GM12872 (cell line): ENCODE data around the gene RAPGEF1.

ENCODE experiments used
- TF ChIP-seq, protein P1 (sequence below): IDR thresholded peaks from 3 replicates; pipeline ENCODE4 v1.5.1; 2011; ENCODE audit warnings: low read depth, mild to moderate bottlenecking, low read length, moderate library complexity; ENCODE audit not compliant: insufficient read depth

The RAPGEF1 gene

DNA sequence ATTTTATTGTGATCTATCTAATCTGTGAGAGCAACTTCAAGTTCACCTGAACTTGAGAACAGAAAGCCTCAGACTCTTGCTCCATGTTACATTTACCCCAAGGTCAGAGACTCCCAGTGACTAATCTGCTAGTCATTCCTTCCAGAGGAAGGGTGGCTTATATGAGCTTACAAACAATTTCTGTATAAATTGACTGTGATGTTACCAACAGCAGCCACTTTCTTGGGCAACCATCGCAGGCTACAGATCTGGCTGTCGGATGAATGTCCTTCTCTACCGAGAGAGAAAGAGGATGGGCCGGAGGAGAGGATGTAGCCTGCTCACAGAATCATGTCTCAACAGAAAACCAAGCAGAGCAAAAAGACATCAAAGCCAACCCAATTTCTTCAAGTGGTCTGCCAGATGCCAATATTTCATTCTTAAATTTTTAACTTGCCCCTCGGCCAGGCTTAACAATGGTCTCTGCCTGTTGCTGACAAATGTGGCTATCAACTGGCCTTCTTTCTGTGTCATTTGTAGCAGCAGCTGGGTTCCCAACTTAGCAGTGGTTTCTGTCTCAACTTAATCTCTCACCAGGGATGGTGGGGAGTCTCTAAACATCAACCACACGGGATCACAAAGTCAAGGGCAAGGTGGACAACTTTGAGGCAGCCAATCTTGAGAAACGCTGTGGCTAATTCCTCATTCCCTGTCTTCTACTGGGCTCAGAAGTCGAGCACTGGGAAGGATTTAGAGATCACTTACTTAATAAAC, 81.3 kb downstream of the RAPGEF1 start:
- TF ChIP-seq, protein P1, sequence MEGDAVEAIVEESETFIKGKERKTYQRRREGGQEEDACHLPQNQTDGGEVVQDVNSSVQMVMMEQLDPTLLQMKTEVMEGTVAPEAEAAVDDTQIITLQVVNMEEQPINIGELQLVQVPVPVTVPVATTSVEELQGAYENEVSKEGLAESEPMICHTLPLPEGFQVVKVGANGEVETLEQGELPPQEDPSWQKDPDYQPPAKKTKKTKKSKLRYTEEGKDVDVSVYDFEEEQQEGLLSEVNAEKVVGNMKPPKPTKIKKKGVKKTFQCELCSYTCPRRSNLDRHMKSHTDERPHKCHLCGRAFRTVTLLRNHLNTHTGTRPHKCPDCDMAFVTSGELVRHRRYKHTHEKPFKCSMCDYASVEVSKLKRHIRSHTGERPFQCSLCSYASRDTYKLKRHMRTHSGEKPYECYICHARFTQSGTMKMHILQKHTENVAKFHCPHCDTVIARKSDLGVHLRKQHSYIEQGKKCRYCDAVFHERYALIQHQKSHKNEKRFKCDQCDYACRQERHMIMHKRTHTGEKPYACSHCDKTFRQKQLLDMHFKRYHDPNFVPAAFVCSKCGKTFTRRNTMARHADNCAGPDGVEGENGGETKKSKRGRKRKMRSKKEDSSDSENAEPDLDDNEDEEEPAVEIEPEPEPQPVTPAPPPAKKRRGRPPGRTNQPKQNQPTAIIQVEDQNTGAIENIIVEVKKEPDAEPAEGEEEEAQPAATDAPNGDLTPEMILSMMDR: no peak

DNA sequence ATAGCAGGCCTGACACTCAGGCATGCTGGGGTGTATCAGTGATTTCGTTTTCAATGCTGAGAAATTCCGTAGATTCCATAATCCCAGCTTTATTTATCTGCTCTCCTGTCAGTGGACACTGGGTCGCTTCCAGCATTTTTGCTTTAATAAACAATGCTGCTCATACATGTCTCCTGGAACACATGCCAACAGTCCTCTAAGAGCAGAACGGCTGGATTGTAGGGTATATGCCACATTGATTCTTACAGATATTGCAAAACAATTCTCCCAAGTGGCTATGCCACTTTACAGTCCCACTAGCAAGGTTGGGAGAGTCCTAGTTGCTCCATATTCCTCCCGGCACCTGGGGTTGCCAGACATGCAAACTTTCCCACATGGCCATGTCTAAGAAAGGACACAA, 81.9 kb downstream of the RAPGEF1 start:
- TF ChIP-seq, protein P1: no peak

DNA sequence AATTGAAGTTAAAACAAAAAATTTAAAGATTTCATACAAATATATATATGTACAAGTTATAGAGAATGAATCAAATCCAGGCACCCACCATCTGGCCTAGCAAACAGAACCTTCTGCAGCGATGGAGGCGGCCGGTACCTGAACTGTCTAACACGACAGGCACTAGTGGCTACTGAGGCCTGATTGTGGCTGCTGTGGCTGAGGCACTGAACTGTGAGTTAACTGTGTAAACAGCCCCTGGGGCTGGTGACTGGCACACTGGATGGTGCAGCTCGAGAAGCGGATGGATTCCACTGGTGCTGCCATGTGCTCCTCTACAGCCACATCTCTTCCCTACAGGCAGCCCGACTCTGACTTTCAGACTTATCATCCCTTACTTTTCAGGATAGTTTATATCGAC, 82.4 kb downstream of the RAPGEF1 start:
- TF ChIP-seq, protein P1: no peak

DNA sequence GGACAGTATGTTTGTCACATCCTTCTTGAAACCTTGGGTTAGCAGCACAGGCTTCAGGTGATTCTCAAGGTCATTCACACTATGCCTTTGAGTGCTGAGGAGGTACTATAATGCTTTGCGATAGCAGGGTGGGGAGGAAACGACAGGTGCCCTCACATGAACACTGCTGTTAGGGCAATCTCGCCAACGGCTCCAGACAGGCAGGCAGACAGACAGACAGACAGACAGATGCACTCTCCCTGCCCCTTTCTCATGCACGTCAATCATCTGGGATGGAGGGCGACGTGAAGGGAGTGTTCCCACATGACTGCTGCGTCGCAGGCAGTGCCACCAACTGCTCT, 82.9 kb downstream of the RAPGEF1 start:
- TF ChIP-seq, protein P1: no peak

DNA sequence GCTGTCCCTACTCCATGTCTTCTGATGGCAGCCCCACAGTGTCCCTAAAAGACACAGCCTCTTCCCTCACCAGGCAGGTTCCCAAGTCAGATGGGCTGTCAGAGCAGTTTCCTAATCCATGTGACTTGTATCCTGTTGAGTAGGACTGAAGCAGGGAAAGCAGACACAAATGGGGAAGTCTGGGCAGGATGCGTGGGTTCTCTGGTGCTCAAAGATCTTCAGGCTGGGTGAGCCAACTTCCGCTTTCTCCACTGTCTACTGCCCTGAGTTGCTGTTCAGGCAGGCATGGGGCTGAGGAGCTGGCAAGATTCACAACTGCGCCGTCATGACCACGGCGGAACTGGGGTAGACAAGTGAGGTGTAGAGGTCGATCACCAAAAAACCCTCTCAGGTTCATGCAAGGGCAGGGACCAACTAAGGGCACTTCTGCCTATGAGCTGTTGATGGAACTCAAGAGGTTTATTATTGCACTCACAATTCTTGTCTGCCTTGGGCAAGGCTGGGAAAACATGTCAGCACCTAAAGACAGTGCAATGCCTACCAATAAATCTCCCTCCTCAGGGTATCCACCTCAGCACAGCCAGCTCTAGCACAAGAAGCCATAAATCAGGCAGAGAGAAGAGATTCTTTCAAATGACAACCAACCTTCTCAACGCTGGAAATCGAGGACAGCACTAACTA, 83.4 kb downstream of the RAPGEF1 start:
- TF ChIP-seq, protein P1: no peak

DNA sequence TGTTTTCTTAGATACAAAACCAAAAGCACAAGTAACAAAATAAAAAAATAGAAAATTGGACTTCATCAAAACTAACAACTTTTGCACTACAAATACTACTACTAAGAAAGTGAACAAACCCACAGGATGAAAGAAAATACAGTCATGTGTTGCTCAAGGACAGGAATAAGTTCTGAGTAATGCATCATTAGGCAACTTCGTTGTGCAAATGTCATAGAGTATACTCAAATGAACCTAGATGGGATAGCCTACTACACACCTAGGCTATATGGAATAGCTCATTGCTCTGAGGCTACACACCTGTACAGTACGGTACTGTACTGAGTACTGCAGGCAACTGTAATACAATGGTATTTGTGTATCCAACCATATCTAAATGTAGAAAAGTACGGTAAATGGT, 88.3 kb downstream of the RAPGEF1 start:
- TF ChIP-seq, protein P1: no peak

DNA sequence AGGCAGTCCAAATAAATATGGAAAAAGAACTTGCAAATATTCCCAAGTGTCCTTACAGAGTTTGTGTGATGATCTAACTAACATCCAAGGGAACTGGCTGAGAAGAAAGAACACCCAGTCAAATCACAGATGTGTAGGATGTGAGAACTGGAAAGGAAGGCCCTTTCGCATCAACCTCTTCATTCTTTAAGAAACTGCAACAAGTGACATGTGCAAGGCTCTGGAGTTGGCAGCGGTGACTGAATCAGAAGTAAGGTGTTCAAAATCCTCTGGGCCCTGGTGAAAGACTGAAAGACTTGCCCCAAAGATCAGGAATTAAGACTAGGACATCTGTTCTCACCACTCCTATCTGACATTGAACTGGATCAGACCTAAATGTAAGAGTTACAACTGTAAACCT, 88.7 kb downstream of the RAPGEF1 start:
- TF ChIP-seq, protein P1: no peak
